ELF-1 (cell line): ENCODE measurements around the gene RGSL1.

Experiments
- DNase-seq: peaks from one replicate; pipeline ENCODE4 v3.0.0-alpha.2; 2016; ENCODE audit warnings: low read depth, low spot score

Gene RGSL1

GRCh38 chr1:182588500-182589396 lies 138.8 kb downstream of the RGSL1 start, which contains the start of gene RNASEL:
Gene RNASEL (minus strand): TSS chr1:182589256. CDS start chr1:182586806, 2,450 bp downstream.
- peak; percentile 92 for DNase-seq

GRCh38 chr1:182589520-182589919 lies 139.6 kb downstream of the RGSL1 start:
- DNase-seq: no peak

GRCh38 chr1:182589931-182590330 lies 140.0 kb downstream of the RGSL1 start:
- no peak for DNase-seq

GRCh38 chr1:182595641-182596240 lies 145.8 kb downstream of the RGSL1 start:
- peak; percentile 66 for DNase-seq

GRCh38 chr1:182596934-182597333 lies 147.0 kb downstream of the RGSL1 start:
- no peak for DNase-seq

GRCh38 chr1:182598296-182598695 lies 148.3 kb downstream of the RGSL1 start:
- DNase-seq: no peak

GRCh38 chr1:182599339-182599738 lies 149.4 kb downstream of the RGSL1 start:
- peak; percentile 77 for DNase-seq

- no peak for DNase-seq
Observed at GRCh38 chr1:182600036-182600713, 150.2 kb downstream of the RGSL1 start.

- DNase-seq: no peak
Observed at GRCh38 chr1:182600745-182601415, 150.9 kb downstream of the RGSL1 start.

GRCh38 chr1:182601416-182601786 lies 151.5 kb downstream of the RGSL1 start:
- peak; percentile 83 for DNase-seq

GRCh38 chr1:182601913-182602312 lies 152.0 kb downstream of the RGSL1 start:
- no peak for DNase-seq

GRCh38 chr1:182602935-182603645 lies 153.1 kb downstream of the RGSL1 start:
- no peak for DNase-seq

GRCh38 chr1:182603646-182604174 lies 153.8 kb downstream of the RGSL1 start:
- no peak for DNase-seq

- DNase-seq: peak; percentile 90
Observed at GRCh38 chr1:182604175-182605164, 154.5 kb downstream of the RGSL1 start, which contains the start of gene RGS16. Gene RGS16 (minus strand): TSS chr1:182604389. CDS start chr1:182604259, 130 bp downstream.

- DNase-seq: no peak
Observed at GRCh38 chr1:182607566-182607965, 157.6 kb downstream of the RGSL1 start.

- no peak for DNase-seq
Observed at GRCh38 chr1:182608236-182608635, 158.3 kb downstream of the RGSL1 start.

- DNase-seq: no peak
Observed at GRCh38 chr1:182608845-182609610, 159.1 kb downstream of the RGSL1 start.
